Keratinocyte (primary cell): ENCODE measurements around the gene ELOVL7.

Source experiments
- EZH2 ChIP-seq: IDR thresholded peaks from one replicate; pipeline ENCODE4 v1.6.1; 2012; ENCODE audit warnings: inconsistent platforms, mild to moderate bottlenecking, low read length, moderate library complexity
- TF ChIP-seq, protein P1 (sequence below), 3 experiments: IDR thresholded peaks in 1 of 3; conservative IDR thresholded peaks in 1 of 3; optimal IDR thresholded peaks in 1 of 3; 2 replicates in 2 of 3; 3 replicates in 1 of 3; pipeline versions ENCODE3 to v1.5.1; 2011; ENCODE audit warnings: low read length in 3 of 3, mild to moderate bottlenecking in 3 of 3, moderate library complexity in 2 of 3, control low read depth in 1 of 3, inconsistent platforms in 1 of 3; ENCODE audit not compliant: insufficient read depth in 2 of 3; ENCODE audit errors: extremely low read depth in 1 of 3

DNA sequence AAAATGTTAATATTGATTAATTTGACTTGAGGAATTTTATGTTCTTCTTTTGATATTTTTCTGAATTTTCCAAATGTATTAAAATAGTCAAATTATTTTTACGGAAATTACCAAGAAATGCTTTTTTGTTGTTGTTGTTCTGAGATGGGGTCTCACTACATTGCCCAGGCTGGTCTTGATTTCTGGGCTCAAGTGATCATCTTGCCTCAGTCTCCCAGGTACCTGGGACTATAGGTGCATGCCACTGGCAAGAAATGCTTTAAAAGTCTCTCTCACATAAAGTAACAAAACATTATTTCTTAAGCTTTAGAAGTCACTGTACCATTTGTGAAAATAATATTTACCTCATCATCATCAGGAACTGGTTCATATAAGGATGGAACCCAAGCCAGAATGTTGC lies 43.0 kb upstream of the ELOVL7 start:
- TF ChIP-seq EZH2 = no peak
- TF ChIP-seq, protein P1, sequence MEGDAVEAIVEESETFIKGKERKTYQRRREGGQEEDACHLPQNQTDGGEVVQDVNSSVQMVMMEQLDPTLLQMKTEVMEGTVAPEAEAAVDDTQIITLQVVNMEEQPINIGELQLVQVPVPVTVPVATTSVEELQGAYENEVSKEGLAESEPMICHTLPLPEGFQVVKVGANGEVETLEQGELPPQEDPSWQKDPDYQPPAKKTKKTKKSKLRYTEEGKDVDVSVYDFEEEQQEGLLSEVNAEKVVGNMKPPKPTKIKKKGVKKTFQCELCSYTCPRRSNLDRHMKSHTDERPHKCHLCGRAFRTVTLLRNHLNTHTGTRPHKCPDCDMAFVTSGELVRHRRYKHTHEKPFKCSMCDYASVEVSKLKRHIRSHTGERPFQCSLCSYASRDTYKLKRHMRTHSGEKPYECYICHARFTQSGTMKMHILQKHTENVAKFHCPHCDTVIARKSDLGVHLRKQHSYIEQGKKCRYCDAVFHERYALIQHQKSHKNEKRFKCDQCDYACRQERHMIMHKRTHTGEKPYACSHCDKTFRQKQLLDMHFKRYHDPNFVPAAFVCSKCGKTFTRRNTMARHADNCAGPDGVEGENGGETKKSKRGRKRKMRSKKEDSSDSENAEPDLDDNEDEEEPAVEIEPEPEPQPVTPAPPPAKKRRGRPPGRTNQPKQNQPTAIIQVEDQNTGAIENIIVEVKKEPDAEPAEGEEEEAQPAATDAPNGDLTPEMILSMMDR (optimal IDR thresholded peaks at IDR 0.05 in 1 of 3, IDR thresholded peaks at IDR 0.05 in 1 of 3, conservative IDR thresholded peaks at IDR 0.05 in 1 of 3; ENCODE audit: extremely low read depth in 1 of 3, insufficient read depth in 2 of 3, low read length in 3 of 3) = no peak
